Glutamatergic neuron (in vitro differentiated cells): Measurements from ENCODE around the gene OR7A10. TPM values are rescaled to one million over a fixed set of nuclear protein-coding genes. Genes with fewer than 3 reads are reported as not detected.

ENCODE experiments used
- DNase-seq: peaks from one replicate; pipeline ENCODE4 v3.0.0; 2022
- H3K27ac Mint-ChIP-seq: one replicate; pipeline ENCODE4 v1.8.0; 2020; ENCODE audit warnings: mild to moderate bottlenecking, mixed read lengths, inconsistent platforms; ENCODE audit not compliant: unreplicated experiment
- H3K27me3 Mint-ChIP-seq: one replicate; pipeline ENCODE4 v1.8.0; 2020; ENCODE audit warnings: mild to moderate bottlenecking, moderate library complexity, mixed read lengths, inconsistent platforms; ENCODE audit not compliant: unreplicated experiment
- H3K36me3 Mint-ChIP-seq: one replicate; pipeline ENCODE4 v1.8.0; 2020; ENCODE audit warnings: mild to moderate bottlenecking, mixed read lengths, inconsistent platforms; ENCODE audit not compliant: unreplicated experiment
- H3K4me1 Mint-ChIP-seq: one replicate; pipeline ENCODE4 v1.8.0; 2020; ENCODE audit warnings: mild to moderate bottlenecking, low read depth, mixed read lengths, inconsistent platforms; ENCODE audit not compliant: unreplicated experiment
- H3K4me3 Mint-ChIP-seq: one replicate; pipeline ENCODE4 v1.8.0; 2020; ENCODE audit warnings: mild to moderate bottlenecking, mixed read lengths, inconsistent platforms; ENCODE audit not compliant: unreplicated experiment
- H3K9me3 Mint-ChIP-seq: one replicate; pipeline ENCODE4 v1.8.0; 2020; ENCODE audit warnings: mild to moderate bottlenecking, moderate library complexity, mixed read lengths, inconsistent platforms; ENCODE audit not compliant: unreplicated experiment
- CTCF ChIP-seq: fragments of 200-600 bp; sonication (generic); IDR thresholded peaks from one replicate; pipeline ENCODE4 v1.5.0; 2021; ENCODE audit not compliant: partially characterized antibody, unreplicated experiment
- total RNA-seq: library from RNA; stranded (reverse); fragmentation: NEBNext Ultra II Directional; extraction: Animal tissue kit (Norgen Biotek cat#: 25700); gene quantifications from one replicate; pipeline ENCODE4 v1.2.1, GENCODE V29; 2021; ENCODE audit not compliant: unreplicated experiment

The OR7A10 gene
- total RNA-seq, 1 donor from 2014 or later, result not detected

- H3K4me1 Mint-ChIP-seq, result no peaks in the 10 kb centered on the region
- no peak overlapping the region for H3K4me3 Mint-ChIP-seq
- no peak for TF ChIP-seq CTCF
- H3K27ac Mint-ChIP-seq, result no peak overlapping the region
- no peaks in the 10 kb centered on the region for H3K36me3 Mint-ChIP-seq
- H3K27me3 Mint-ChIP-seq, result peaks cover 5% of the 10 kb centered on the region
- DNase-seq, result no peak
- no peaks in the 10 kb centered on the region for H3K9me3 Mint-ChIP-seq
These were observed 30.1 kb downstream of the OR7A10 start for GRCh38 chr19:14818588-14818987.

- Mint-ChIP-seq H3K9me3 (no peaks in the 10 kb centered on the region), H3K4me1 (no peaks in the 10 kb centered on the region), H3K4me3 (no peak overlapping the region), H3K27me3 (peaks cover 5% of the 10 kb centered on the region), H3K36me3 (no peaks in the 10 kb centered on the region), H3K27ac (no peak overlapping the region)
- TF ChIP-seq CTCF, result no peak
- DNase-seq, result no peak
These were observed 31.7 kb downstream of the OR7A10 start for GRCh38 chr19:14817052-14817451.

GRCh38 chr19:14814982-14815652, 33.6 kb downstream of the OR7A10 start:
- H3K36me3 Mint-ChIP-seq, result no peaks in the 10 kb centered on the region
- H3K4me3 Mint-ChIP-seq, result no peak overlapping the region
- no peak overlapping the region for H3K27ac Mint-ChIP-seq
- H3K4me1 Mint-ChIP-seq, result no peaks in the 10 kb centered on the region
- H3K27me3 Mint-ChIP-seq, result no peaks in the 10 kb centered on the region
- no peak for DNase-seq
- no peak for TF ChIP-seq CTCF
- H3K9me3 Mint-ChIP-seq, result no peaks in the 10 kb centered on the region

GRCh38 chr19:14809272-14810057, 39.3 kb downstream of the OR7A10 start:
- Mint-ChIP-seq H3K27me3 (no peaks in the 10 kb centered on the region), H3K27ac (no peak overlapping the region), H3K36me3 (no peaks in the 10 kb centered on the region), H3K4me1 (no peaks in the 10 kb centered on the region), H3K9me3 (no peaks in the 10 kb centered on the region), H3K4me3 (no peak overlapping the region)
- DNase-seq, result no peak
- TF ChIP-seq CTCF, result no peak

GRCh38 chr19:14804765-14805164, 44.0 kb downstream of the OR7A10 start:
- no peak for TF ChIP-seq CTCF
- H3K9me3 Mint-ChIP-seq, result peaks cover under 1% of the 10 kb centered on the region
- H3K27me3 Mint-ChIP-seq, result no peaks in the 10 kb centered on the region
- no peaks in the 10 kb centered on the region for H3K4me1 Mint-ChIP-seq
- H3K4me3 Mint-ChIP-seq, result no peak overlapping the region
- no peak for DNase-seq
- H3K27ac Mint-ChIP-seq, result no peak overlapping the region
- no peaks in the 10 kb centered on the region for H3K36me3 Mint-ChIP-seq
